ENCODE results near the gene BCAS1. TPM values are rescaled to one million over a fixed set of nuclear protein-coding genes. Genes with fewer than 3 reads are reported as not detected.

BCAS1 gene
- total and polyA plus RNA-seq, 2 donors (not counting 3 experiments of a cell fraction or from before 2014, with no cell fraction given): not detected

GRCh38 chr20:54084193-54084592 lies 13.8 kb upstream of the BCAS1 start:
- H3K27me3 ChIP-seq (ENCODE audit: control insufficient read depth in 2 of 2, insufficient read depth in 2 of 2, low read length in 2 of 2): no peaks in the 10 kb centered on the region
- H3K4me3 ChIP-seq (replicated peaks in 1 of 3; ENCODE audit: insufficient read depth in 1 of 3, low read depth in 1 of 3, low read length in 3 of 3): no peak overlapping the region
- H3K27ac ChIP-seq (ENCODE audit: insufficient read depth, low read depth, low read length): no peak overlapping the region
- H3K79me2 ChIP-seq (ENCODE audit: control insufficient read depth, insufficient read depth, low read length): no peaks in the 10 kb centered on the region
- H3K4me2 ChIP-seq (ENCODE audit: insufficient read depth, low read length): no peak overlapping the region
- no peaks in the 10 kb centered on the region for H3K36me3 ChIP-seq (ENCODE audit: control insufficient read depth in 2 of 2, extremely low read depth in 1 of 2, insufficient read depth in 2 of 2, low read length in 2 of 2)
- no peak overlapping the region for H3K9ac ChIP-seq (replicated peaks; ENCODE audit: extremely low read depth, insufficient read depth, low read length)
- no peaks in the 10 kb centered on the region for H4K20me1 ChIP-seq (replicated peaks; ENCODE audit: control insufficient read depth, extremely low read depth, insufficient read depth, low read length)
- no peaks in the 10 kb centered on the region for H3K9me3 ChIP-seq (replicated peaks; ENCODE audit: control insufficient read depth, insufficient read depth, low read length)
- no peaks in the 10 kb centered on the region for H3K9me1 ChIP-seq (replicated peaks; ENCODE audit: control insufficient read depth, extremely low read depth, insufficient read depth, low read length)
- dilution Hi-C loops (cut with MboI; ENCODE audit: extremely low pct_ligation_motif_present, low sequenced_read_pairs) (no loop called here), intact Hi-C loops (cut with micrococcal nuclease) (no loop called here)
- BruUV-seq (replicated peaks): no TSS peak
- ChIA-PET CTCF (interaction anchor here (1.0 kb wide), 1 partner anchor 19 kb away, joined by 5 read pairs; no protein-coding TSS in a partner anchor), POLR2A (no interaction called here)
- no peaks in the 10 kb centered on the region for H3K4me1 ChIP-seq (ENCODE audit: control insufficient read depth, extremely low read depth, insufficient read depth, low read length)
- no peak for TF ChIP-seq POLR2A (IDR thresholded peaks at IDR 0.05; ENCODE audit: low read depth, low read length)
- TF ChIP-seq EZH2 (IDR thresholded peaks at IDR 0.05; ENCODE audit: borderline replicate concordance, low read depth, low read length, severe bottlenecking): no peak
- DNase-seq (ENCODE audit: low read depth, low spot score) (no peak), FAIRE-seq (no peak)
- H2AFZ ChIP-seq (ENCODE audit: low read depth, low read length): no peak overlapping the region

- H3K9me1 ChIP-seq (replicated peaks; ENCODE audit: control insufficient read depth, extremely low read depth, insufficient read depth, low read length): no peaks in the 10 kb centered on the region
- no peak overlapping the region for H2AFZ ChIP-seq (ENCODE audit: low read depth, low read length)
- intact Hi-C loops (cut with micrococcal nuclease) (no loop called here), dilution Hi-C loops (cut with MboI; ENCODE audit: extremely low pct_ligation_motif_present, low sequenced_read_pairs) (no loop called here)
- FAIRE-seq: no peak
- H3K9me3 ChIP-seq (replicated peaks; ENCODE audit: control insufficient read depth, insufficient read depth, low read length): no peaks in the 10 kb centered on the region
- H3K4me3 ChIP-seq (replicated peaks in 1 of 3; ENCODE audit: insufficient read depth in 1 of 3, low read depth in 1 of 3, low read length in 3 of 3): no peak overlapping the region
- no TSS peak for BruUV-seq (replicated peaks)
- ChIA-PET CTCF (interaction anchor here (1.8 kb wide), 1 partner anchor 8 kb away, joined by 5 read pairs; no protein-coding TSS in a partner anchor), POLR2A (no interaction called here)
- no peak overlapping the region for H3K4me2 ChIP-seq (ENCODE audit: insufficient read depth, low read length)
- H3K27me3 ChIP-seq (ENCODE audit: control insufficient read depth in 2 of 2, insufficient read depth in 2 of 2, low read length in 2 of 2): no peaks in the 10 kb centered on the region
- no peaks in the 10 kb centered on the region for H4K20me1 ChIP-seq (replicated peaks; ENCODE audit: control insufficient read depth, extremely low read depth, insufficient read depth, low read length)
- TF ChIP-seq GATA2 (IDR thresholded peaks at IDR 0.05; ENCODE audit: insufficient read depth, insufficient read length, low read depth, low read length) (no peak), EZH2 (IDR thresholded peaks at IDR 0.05; ENCODE audit: borderline replicate concordance, low read depth, low read length, severe bottlenecking) (no peak), FOS (IDR thresholded peaks at IDR 0.05; ENCODE audit: borderline replicate concordance, insufficient read depth, low read length) (no peak), MYC (IDR thresholded peaks at IDR 0.05; ENCODE audit: low read depth, low read length) (no peak), POLR2A (IDR thresholded peaks at IDR 0.05; ENCODE audit: low read depth, low read length) (no peak), MAX (IDR thresholded peaks at IDR 0.05; ENCODE audit: insufficient read depth, insufficient read length) (no peak), JUN (IDR thresholded peaks at IDR 0.05; ENCODE audit: borderline replicate concordance, insufficient read depth, insufficient read length, low read depth) (no peak), CTCF (IDR thresholded peaks at IDR 0.05; ENCODE audit: extremely low read depth in 1 of 2, insufficient read depth in 1 of 2, low read depth in 1 of 2, low read length in 2 of 2) (no peak), POLR2AphosphoS5 (IDR thresholded peaks at IDR 0.05; ENCODE audit: insufficient read depth, low read depth, low read length) (no peak)
- no peak overlapping the region for H3K9ac ChIP-seq (replicated peaks; ENCODE audit: extremely low read depth, insufficient read depth, low read length)
- no peaks in the 10 kb centered on the region for H3K36me3 ChIP-seq (ENCODE audit: control insufficient read depth in 2 of 2, extremely low read depth in 1 of 2, insufficient read depth in 2 of 2, low read length in 2 of 2)
- no peaks in the 10 kb centered on the region for H3K79me2 ChIP-seq (ENCODE audit: control insufficient read depth, insufficient read depth, low read length)
- no peak for DNase-seq (ENCODE audit: low read depth, low spot score)
- H3K4me1 ChIP-seq (ENCODE audit: control insufficient read depth, extremely low read depth, insufficient read depth, low read length): peaks cover 1% of the 10 kb centered on the region
- H3K27ac ChIP-seq (ENCODE audit: insufficient read depth, low read depth, low read length): no peak overlapping the region
Observed at GRCh38 chr20:54083459-54083858, 13.1 kb upstream of the BCAS1 start.
